ENCODE results near the gene AMD1. TPM values are rescaled to one million over a fixed set of nuclear protein-coding genes. Genes with fewer than 3 reads are reported as not detected.

AMD1 gene
- total and polyA plus RNA-seq, 9 of the 15 experiments (the other 6 are each of a cell fraction or from before 2014, with no cell fraction given), result 60.0 to 151 (median 85.6) TPM

GRCh38 chr6:110876170-110876773, 1.7 kb downstream of the AMD1 start (continued):
- TF ChIP-seq ZNF318 (IDR thresholded peaks at IDR 0.05; ENCODE audit: borderline replicate concordance in 1 of 2, low read depth in 1 of 2) (0 out of 4 replicates have a peak, but pooled peaks of 1 of the 2 experiments have one; percentile 35), TCF15 (CRISPR knock-in tag; IDR thresholded peaks at IDR 0.05) (0 out of 2 replicates have a peak, but pooled peaks have one; percentile 26), POLR2AphosphoS5 (IDR thresholded peaks at IDR 0.05; ENCODE audit: control insufficient read depth, insufficient read depth, low read depth, low read length) (peak; percentile 74), TAF9B (IDR thresholded peaks at IDR 0.05; ENCODE audit: partially characterized antibody) (peak; percentile 34), CSDE1 (IDR thresholded peaks at IDR 0.05) (0 out of 4 replicates have a peak, but pooled peaks of 1 of the 2 experiments have one; percentile 13), ZNF717 (CRISPR knock-in tag; IDR thresholded peaks at IDR 0.05) (no peak), ZNF586 (CRISPR knock-in tag; conservative IDR thresholded peaks at IDR 0.05) (no peak), ZNF384 (IDR thresholded peaks at IDR 0.05; ENCODE audit: low read depth, low read length) (peak; percentile 21; the same call in 1 of the 2 replicates), PHF8 (IDR thresholded peaks at IDR 0.05; ENCODE audit: borderline replicate concordance, low read length) (peak; percentile 19; the same call in 1 of the 2 replicates), ZNF589 (CRISPR knock-in tag; IDR thresholded peaks at IDR 0.05; ENCODE audit: low read depth) (no peak), NFYB (IDR thresholded peaks at IDR 0.05; ENCODE audit: extremely low read depth, insufficient read length) (peak; percentile 37), TBP (optimal IDR thresholded peaks at IDR 0.05; ENCODE audit: low read depth, low read length) (peak; percentile 93), SIN3A (IDR thresholded peaks at IDR 0.05; ENCODE audit: borderline replicate concordance in 2 of 2, control insufficient read depth in 1 of 2, low read depth in 2 of 2, low read length in 2 of 2) (peak; percentile 57 to 89; a peak in 3 of 4 replicates), NRF1 (conservative IDR thresholded peaks at IDR 0.05 in 1 of 2, IDR thresholded peaks at IDR 0.05 in 1 of 2) (peak; percentile 71 to 79)
- TF ChIP-seq, protein P1, sequence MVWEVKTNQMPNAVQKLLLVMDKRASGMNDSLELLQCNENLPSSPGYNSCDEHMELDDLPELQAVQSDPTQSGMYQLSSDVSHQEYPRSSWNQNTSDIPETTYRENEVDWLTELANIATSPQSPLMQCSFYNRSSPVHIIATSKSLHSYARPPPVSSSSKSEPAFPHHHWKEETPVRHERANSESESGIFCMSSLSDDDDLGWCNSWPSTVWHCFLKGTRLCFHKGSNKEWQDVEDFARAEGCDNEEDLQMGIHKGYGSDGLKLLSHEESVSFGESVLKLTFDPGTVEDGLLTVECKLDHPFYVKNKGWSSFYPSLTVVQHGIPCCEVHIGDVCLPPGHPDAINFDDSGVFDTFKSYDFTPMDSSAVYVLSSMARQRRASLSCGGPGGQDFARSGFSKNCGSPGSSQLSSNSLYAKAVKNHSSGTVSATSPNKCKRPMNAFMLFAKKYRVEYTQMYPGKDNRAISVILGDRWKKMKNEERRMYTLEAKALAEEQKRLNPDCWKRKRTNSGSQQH (CRISPR knock-in tag; IDR thresholded peaks at IDR 0.05), result peak; percentile 81; the same call in 1 of the 2 replicates
